ENCODE data around the gene CBY2. TPM values are rescaled to one million over a fixed set of nuclear protein-coding genes. Genes with fewer than 3 reads are reported as not detected.

CBY2 gene
- total RNA-seq, 1 experiment from 2014 or later: not detected

GRCh38 chr13:45691251-45691650 is 10.9 kb upstream of the CBY2 start:
- H3K4me3 ChIP-seq (replicated peaks in 1 of 2; ENCODE audit: low read depth in 1 of 2, low read length in 2 of 2): no peak overlapping the region
- H3K9me3 ChIP-seq (ENCODE audit: control insufficient read depth in 1 of 2, insufficient read depth in 1 of 2, low read depth in 1 of 2, low read length in 2 of 2): no peaks in the 10 kb centered on the region
- CTCF ChIA-PET: no interaction called here
- POLR2A ChIA-PET: no interaction called here
- H3K4me2 ChIP-seq (ENCODE audit: low read length): no peak overlapping the region
- H3K36me3 ChIP-seq (ENCODE audit: control insufficient read depth in 1 of 2, insufficient read depth in 2 of 2, low read length in 2 of 2): no peaks in the 10 kb centered on the region
- RAD21 ChIA-PET (ENCODE audit: low non-redundant PET in 1 of 2, low total read pairs in 2 of 2, uncharacterized antibody in 2 of 2, unreplicated experiment in 2 of 2): no interaction called here
- H4K20me1 ChIP-seq (ENCODE audit: insufficient read depth): no peaks in the 10 kb centered on the region
- H3K9me2 ChIP-seq (ENCODE audit: insufficient read depth): no peaks in the 10 kb centered on the region
- no peaks in the 10 kb centered on the region for H3K79me2 ChIP-seq (ENCODE audit: insufficient read depth, low read length)
- H3K27me3 ChIP-seq (ENCODE audit: insufficient read depth, low read length): peaks cover 37% of the 10 kb centered on the region
- H3K4me1 ChIP-seq (ENCODE audit: control insufficient read depth in 1 of 2, insufficient read depth in 2 of 2, low read length in 2 of 2): no peaks in the 10 kb centered on the region
- TF ChIP-seq MAX (IDR thresholded peaks at IDR 0.05) (no peak), EZH2 (IDR thresholded peaks at IDR 0.05) (no peak), SIN3A (IDR thresholded peaks at IDR 0.05; ENCODE audit: low read depth) (no peak)
- no peak for ATAC-seq
- H3K27ac ChIP-seq (ENCODE audit: low read depth, low read length): no peak overlapping the region
- BruUV-seq (replicated peaks): no TSS peak
- no peak for DNase-seq (ENCODE audit: low read depth, low spot score)
- H3K9ac ChIP-seq (ENCODE audit: low read length): no peak overlapping the region
- no peak overlapping the region for H2AFZ ChIP-seq (ENCODE audit: low read depth, low read length, poor library complexity, severe bottlenecking)
- intact Hi-C loops (cut with micrococcal nuclease): no loop called here

GRCh38 chr13:45691667-45692066 is 10.5 kb upstream of the CBY2 start:
- TF ChIP-seq POLR2A (IDR thresholded peaks at IDR 0.05; ENCODE audit: borderline replicate concordance, extremely low read depth, insufficient read depth, insufficient read length): no peak
- TF ChIP-seq JUND (IDR thresholded peaks at IDR 0.05): no peak
- no peak for TF ChIP-seq CEBPB (IDR thresholded peaks at IDR 0.05; ENCODE audit: low read depth)
- TF ChIP-seq POLR2AphosphoS5 (IDR thresholded peaks at IDR 0.05; ENCODE audit: low read depth, low read length): no peak
- TF ChIP-seq ZNF274 (IDR thresholded peaks at IDR 0.05; ENCODE audit: low read depth, low read length): no peak
- TF ChIP-seq ZFX (IDR thresholded peaks at IDR 0.05): no peak
- TF ChIP-seq MAX (IDR thresholded peaks at IDR 0.05): no peak
- no peaks in the 10 kb centered on the region for H3K36me3 ChIP-seq (ENCODE audit: control insufficient read depth in 1 of 2, insufficient read depth in 2 of 2, low read length in 2 of 2)
- H4K20me1 ChIP-seq (ENCODE audit: insufficient read depth): no peaks in the 10 kb centered on the region
- POLR2A ChIA-PET: no interaction called here
- no peaks in the 10 kb centered on the region for H3K9me2 ChIP-seq (ENCODE audit: insufficient read depth)
- no peaks in the 10 kb centered on the region for H3K4me1 ChIP-seq (ENCODE audit: control insufficient read depth in 1 of 2, insufficient read depth in 2 of 2, low read length in 2 of 2)
- CTCF ChIA-PET: no interaction called here
- no peak overlapping the region for H3K4me3 ChIP-seq (replicated peaks in 1 of 2; ENCODE audit: low read depth in 1 of 2, low read length in 2 of 2)
- H3K4me2 ChIP-seq (ENCODE audit: low read length): no peak overlapping the region
- H3K9me3 ChIP-seq (ENCODE audit: control insufficient read depth in 1 of 2, insufficient read depth in 1 of 2, low read depth in 1 of 2, low read length in 2 of 2): no peaks in the 10 kb centered on the region
- no TSS peak for BruUV-seq (replicated peaks)
- no peak overlapping the region for H3K27ac ChIP-seq (ENCODE audit: low read depth, low read length)
- H2AFZ ChIP-seq (ENCODE audit: low read depth, low read length, poor library complexity, severe bottlenecking): no peak overlapping the region
- ATAC-seq (no peak), DNase-seq (ENCODE audit: low read depth, low spot score) (no peak)
- intact Hi-C loops (cut with micrococcal nuclease): no loop called here
- peaks cover 37% of the 10 kb centered on the region for H3K27me3 ChIP-seq (ENCODE audit: insufficient read depth, low read length)
- no peaks in the 10 kb centered on the region for H3K79me2 ChIP-seq (ENCODE audit: insufficient read depth, low read length)
- RAD21 ChIA-PET (ENCODE audit: low non-redundant PET in 1 of 2, low total read pairs in 2 of 2, uncharacterized antibody in 2 of 2, unreplicated experiment in 2 of 2): no interaction called here
- no peak overlapping the region for H3K9ac ChIP-seq (ENCODE audit: low read length)

All from HCT116 (cell line).